Measurements from ENCODE around the gene SLMAP.
"Not testable (repeated sequence)": the region's sequence is repeated elsewhere in the genome, so short reads cannot be mapped to it uniquely, and the experiment has no call there.

Gene SLMAP

DNA sequence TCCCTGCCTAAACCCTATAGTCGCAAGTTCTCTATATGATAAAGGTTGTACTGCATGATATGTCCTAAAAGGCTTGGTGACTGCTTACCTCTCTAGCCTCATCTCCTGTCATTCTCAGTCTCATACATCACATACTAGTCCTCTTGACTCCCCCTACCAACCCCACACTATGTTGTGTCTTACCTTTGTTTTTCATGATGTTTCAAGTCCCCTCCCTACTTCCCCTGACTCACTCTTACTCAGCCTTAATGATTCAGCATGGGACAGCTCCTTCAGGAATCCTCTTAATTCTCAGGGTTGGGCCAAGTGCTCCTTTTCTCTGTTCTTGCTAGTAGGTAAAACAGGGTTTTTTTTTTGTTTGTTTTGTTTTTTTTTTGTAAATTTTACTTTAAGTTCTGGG lies 49.6 kb downstream of the SLMAP start:
- no peak for DNase-seq
- no peak overlapping the region for H3K27ac ChIP-seq (ENCODE audit: low read length)
- 0 out of 2 replicates have a peak, but pooled peaks cover 10% of the 10 kb centered on the region for H4K20me1 ChIP-seq (ENCODE audit: insufficient read depth, low read length)
- no peaks in the 10 kb centered on the region for H3K4me1 ChIP-seq (ENCODE audit: low read length)
- H3K36me3 ChIP-seq (replicated peaks; ENCODE audit: insufficient read depth, low read length): no peaks in the 10 kb centered on the region
- H3F3A ChIP-seq (ENCODE audit: insufficient read depth, low read length): no peaks in the 10 kb centered on the region
- no peaks in the 10 kb centered on the region for H3K9me3 ChIP-seq (replicated peaks; ENCODE audit: insufficient read depth, low read length)
- TF ChIP-seq, protein P1, sequence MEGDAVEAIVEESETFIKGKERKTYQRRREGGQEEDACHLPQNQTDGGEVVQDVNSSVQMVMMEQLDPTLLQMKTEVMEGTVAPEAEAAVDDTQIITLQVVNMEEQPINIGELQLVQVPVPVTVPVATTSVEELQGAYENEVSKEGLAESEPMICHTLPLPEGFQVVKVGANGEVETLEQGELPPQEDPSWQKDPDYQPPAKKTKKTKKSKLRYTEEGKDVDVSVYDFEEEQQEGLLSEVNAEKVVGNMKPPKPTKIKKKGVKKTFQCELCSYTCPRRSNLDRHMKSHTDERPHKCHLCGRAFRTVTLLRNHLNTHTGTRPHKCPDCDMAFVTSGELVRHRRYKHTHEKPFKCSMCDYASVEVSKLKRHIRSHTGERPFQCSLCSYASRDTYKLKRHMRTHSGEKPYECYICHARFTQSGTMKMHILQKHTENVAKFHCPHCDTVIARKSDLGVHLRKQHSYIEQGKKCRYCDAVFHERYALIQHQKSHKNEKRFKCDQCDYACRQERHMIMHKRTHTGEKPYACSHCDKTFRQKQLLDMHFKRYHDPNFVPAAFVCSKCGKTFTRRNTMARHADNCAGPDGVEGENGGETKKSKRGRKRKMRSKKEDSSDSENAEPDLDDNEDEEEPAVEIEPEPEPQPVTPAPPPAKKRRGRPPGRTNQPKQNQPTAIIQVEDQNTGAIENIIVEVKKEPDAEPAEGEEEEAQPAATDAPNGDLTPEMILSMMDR (IDR thresholded peaks at IDR 0.05; ENCODE audit: low read length): no peak
- TF ChIP-seq EZH2 (optimal IDR thresholded peaks at IDR 0.05; ENCODE audit: low read depth, low read length) (no peak), EZH2phosphoT487 (IDR thresholded peaks at IDR 0.05; ENCODE audit: low read length) (no peak)
- no peak overlapping the region for H2AFZ ChIP-seq (ENCODE audit: low read length)
- no peaks in the 10 kb centered on the region for H3K9me2 ChIP-seq (replicated peaks; ENCODE audit: insufficient read depth, low read length)
- no peaks in the 10 kb centered on the region for H3K27me3 ChIP-seq (replicated peaks; ENCODE audit: insufficient read depth, low read length)
- no peak overlapping the region for H3K4me3 ChIP-seq (ENCODE audit: low read length)
- H3K4me2 ChIP-seq (ENCODE audit: low read depth, low read length): no peak overlapping the region
- H3K79me2 ChIP-seq (ENCODE audit: low read length): peaks cover 87% of the 10 kb centered on the region
- no peak overlapping the region for H3K9ac ChIP-seq (ENCODE audit: low read length)

DNA sequence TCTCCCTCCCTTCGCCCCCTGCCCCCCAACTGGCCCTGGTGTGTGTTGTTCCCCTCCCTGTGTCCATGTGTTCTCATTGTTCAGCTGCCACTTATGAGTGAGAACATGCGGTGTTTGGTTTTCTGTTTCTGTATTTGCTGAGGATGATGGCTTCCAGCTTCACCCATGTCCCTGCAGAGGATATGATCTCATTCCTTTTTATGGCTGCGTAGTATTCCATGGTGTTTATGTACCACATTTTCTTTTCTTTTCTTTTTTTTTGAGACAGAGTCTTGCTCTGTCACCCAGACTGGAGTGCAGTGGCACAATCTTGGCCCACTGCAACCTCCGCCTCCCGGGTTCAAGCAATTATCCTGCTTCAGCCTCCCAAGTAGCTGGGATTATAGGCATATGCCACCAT lies 50.1 kb downstream of the SLMAP start:
- H3K27me3 ChIP-seq (replicated peaks; ENCODE audit: insufficient read depth, low read length); H3K9ac ChIP-seq (ENCODE audit: low read length); H3K4me2 ChIP-seq (ENCODE audit: low read depth, low read length); H3K4me1 ChIP-seq (ENCODE audit: low read length); H3K9me3 ChIP-seq (replicated peaks; ENCODE audit: insufficient read depth, low read length); H3K36me3 ChIP-seq (replicated peaks; ENCODE audit: insufficient read depth, low read length); DNase-seq; H3F3A ChIP-seq (ENCODE audit: insufficient read depth, low read length); H2AFZ ChIP-seq (ENCODE audit: low read length); H3K4me3 ChIP-seq (ENCODE audit: low read length); H3K9me2 ChIP-seq (replicated peaks; ENCODE audit: insufficient read depth, low read length); H3K27ac ChIP-seq (ENCODE audit: low read length): not testable (repeated sequence)
- Histone ChIP-seq H3K79me2 (ENCODE audit: low read length) (peaks cover 87% of the 10 kb centered on the region), H4K20me1 (ENCODE audit: insufficient read depth, low read length) (0 out of 2 replicates have a peak, but pooled peaks cover 10% of the 10 kb centered on the region)

DNA sequence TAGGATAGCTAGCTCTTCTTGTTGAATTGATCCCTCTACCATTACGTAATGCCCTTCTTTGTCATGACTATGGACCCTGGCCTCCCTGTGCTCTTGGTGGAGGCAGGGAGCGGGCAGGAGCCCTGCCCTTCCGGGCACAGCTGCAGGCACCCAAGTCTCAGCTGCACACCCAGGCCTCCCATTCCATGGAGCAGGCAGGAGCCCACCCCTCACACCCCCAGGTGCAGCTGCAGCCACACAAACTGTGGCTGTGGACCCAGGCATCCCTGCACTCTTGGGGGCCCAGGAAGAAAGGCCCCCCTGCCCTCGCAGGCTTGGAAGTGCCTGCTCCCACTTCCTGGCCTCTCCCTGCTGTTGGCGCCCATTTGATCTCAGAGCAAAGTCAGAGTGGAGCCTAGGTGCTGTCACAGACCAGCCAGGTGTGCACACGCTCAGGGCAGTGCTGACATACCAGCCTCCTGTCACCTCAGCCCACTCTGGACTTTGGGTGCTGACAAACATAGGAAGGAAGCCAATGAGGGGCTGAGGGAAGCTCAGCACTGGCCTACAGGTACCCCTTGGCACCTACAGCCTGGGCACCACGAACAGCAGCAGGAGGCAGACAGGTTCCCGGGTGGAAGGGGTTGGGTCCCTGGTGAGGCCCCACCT lies 53.0 kb downstream of the SLMAP start:
- no peak overlapping the region for H3K27ac ChIP-seq (ENCODE audit: low read length)
- H2AFZ ChIP-seq (ENCODE audit: low read length): no peak overlapping the region
- H3F3A ChIP-seq (ENCODE audit: insufficient read depth, low read length): no peaks in the 10 kb centered on the region
- TF ChIP-seq EZH2 (optimal IDR thresholded peaks at IDR 0.05; ENCODE audit: low read depth, low read length) (no peak), EZH2phosphoT487 (IDR thresholded peaks at IDR 0.05; ENCODE audit: low read length) (no peak)
- TF ChIP-seq, protein P1 (IDR thresholded peaks at IDR 0.05; ENCODE audit: low read length): no peak
- no peaks in the 10 kb centered on the region for H3K27me3 ChIP-seq (replicated peaks; ENCODE audit: insufficient read depth, low read length)
- no peaks in the 10 kb centered on the region for H3K4me1 ChIP-seq (ENCODE audit: low read length)
- no peaks in the 10 kb centered on the region for H3K9me2 ChIP-seq (replicated peaks; ENCODE audit: insufficient read depth, low read length)
- H4K20me1 ChIP-seq (ENCODE audit: insufficient read depth, low read length): 0 out of 2 replicates have a peak, but pooled peaks cover 10% of the 10 kb centered on the region
- H3K9ac ChIP-seq (ENCODE audit: low read length): no peak overlapping the region
- no peak overlapping the region for H3K4me3 ChIP-seq (ENCODE audit: low read length)
- no peaks in the 10 kb centered on the region for H3K9me3 ChIP-seq (replicated peaks; ENCODE audit: insufficient read depth, low read length)
- H3K4me2 ChIP-seq (ENCODE audit: low read depth, low read length): no peak overlapping the region
- no peaks in the 10 kb centered on the region for H3K36me3 ChIP-seq (replicated peaks; ENCODE audit: insufficient read depth, low read length)
- no peak for DNase-seq
- H3K79me2 ChIP-seq (ENCODE audit: low read length): peaks cover 90% of the 10 kb centered on the region

DNA sequence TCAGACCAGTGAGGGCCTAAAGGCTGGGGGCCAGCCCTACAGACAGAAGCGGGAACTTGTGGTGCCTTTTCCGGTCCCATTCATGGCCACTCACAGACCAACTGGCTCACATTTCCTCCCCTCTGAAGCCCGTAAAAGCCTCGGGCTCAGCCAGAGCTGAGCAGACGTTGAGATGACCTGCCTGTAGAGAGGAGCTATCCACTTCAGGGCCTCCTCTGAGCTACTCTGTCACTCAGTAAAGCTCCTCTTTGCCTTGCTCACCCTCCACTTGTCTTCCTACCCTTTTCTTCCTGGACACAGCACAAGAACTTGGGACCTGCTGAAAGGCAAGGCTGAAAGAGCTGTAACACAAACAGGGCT lies 53.5 kb downstream of the SLMAP start:
- TF ChIP-seq, protein P1 (IDR thresholded peaks at IDR 0.05; ENCODE audit: low read length): no peak
- TF ChIP-seq EZH2 (optimal IDR thresholded peaks at IDR 0.05; ENCODE audit: low read depth, low read length) (no peak), EZH2phosphoT487 (IDR thresholded peaks at IDR 0.05; ENCODE audit: low read length) (no peak)
- Histone ChIP-seq H3K4me1 (ENCODE audit: low read length) (no peaks in the 10 kb centered on the region), H4K20me1 (ENCODE audit: insufficient read depth, low read length) (0 out of 2 replicates have a peak, but pooled peaks cover 10% of the 10 kb centered on the region), H3K9me2 (replicated peaks; ENCODE audit: insufficient read depth, low read length) (no peaks in the 10 kb centered on the region), H3K9me3 (replicated peaks; ENCODE audit: insufficient read depth, low read length) (no peaks in the 10 kb centered on the region), H2AFZ (ENCODE audit: low read length) (no peak overlapping the region), H3K4me3 (ENCODE audit: low read length) (no peak overlapping the region), H3F3A (ENCODE audit: insufficient read depth, low read length) (no peaks in the 10 kb centered on the region), H3K27ac (ENCODE audit: low read length) (no peak overlapping the region), H3K4me2 (ENCODE audit: low read depth, low read length) (no peak overlapping the region), H3K36me3 (replicated peaks; ENCODE audit: insufficient read depth, low read length) (no peaks in the 10 kb centered on the region), H3K79me2 (ENCODE audit: low read length) (peaks cover 91% of the 10 kb centered on the region), H3K9ac (ENCODE audit: low read length) (no peak overlapping the region), H3K27me3 (replicated peaks; ENCODE audit: insufficient read depth, low read length) (no peaks in the 10 kb centered on the region)
- no peak for DNase-seq

Data from MM.1S (cell line).